Measurements from ENCODE around the gene RBM4. TPM values are rescaled to one million over a fixed set of nuclear protein-coding genes. Genes with fewer than 3 reads are reported as not detected.
"Not testable (repeated sequence)": the region's sequence is repeated elsewhere in the genome, so short reads cannot be mapped to it uniquely, and the experiment has no call there.

RBM4 gene
- polyA plus RNA-seq, 2 of the 4 experiments (the other 2 are of a cell fraction): 171 to 264 TPM

- H3K4me3 ChIP-seq: no peak overlapping the region
- ChIA-PET CTCF (interaction anchor here (4.3 kb wide), 1 partner anchor 12 kb away, joined by 16 read pairs; the partner anchor contains the start of gene CCDC87), POLR2A (interaction anchor here (1.1 kb wide), 1 partner anchor 13 kb away, joined by 3 read pairs; no protein-coding TSS in a partner anchor)
- peaks cover 26% of the 10 kb centered on the region for H3K4me1 ChIP-seq
- H3K4me2 ChIP-seq: no peak overlapping the region
- FAIRE-seq (no peak), ATAC-seq (no peak), DNase-seq (ENCODE audit: low read depth in 1 of 2, low spot score in 1 of 2) (no peak)
- H3K9me3 ChIP-seq: no peaks in the 10 kb centered on the region
- 91% methylated on average over 5 of the region's 6 CpGs for WGBS (ENCODE audit: missing lambda C conversion rate)
- peak overlapping the region in 1 of 2 experiments; percentile 55; a peak in 3 of 6 replicates for H3K27ac ChIP-seq
- TF ChIP-seq CBX2 (IDR thresholded peaks at IDR 0.05; ENCODE audit: borderline replicate concordance, low read depth): no peak
- no peak for TF ChIP-seq MAFK (IDR thresholded peaks at IDR 0.05; ENCODE audit: partially characterized antibody)
- TF ChIP-seq RCOR1 (IDR thresholded peaks at IDR 0.05; ENCODE audit: low read depth, low read length): no peak
- TF ChIP-seq POLR2A (IDR thresholded peaks at IDR 0.05; ENCODE audit: low read length): no peak
- no peak for TF ChIP-seq ZFP36 (IDR thresholded peaks at IDR 0.05; ENCODE audit: borderline replicate concordance, partially characterized antibody)
- no peak for TF ChIP-seq KDM1A (IDR thresholded peaks at IDR 0.05; ENCODE audit: low read depth)
- TF ChIP-seq CHD4 (IDR thresholded peaks at IDR 0.05; ENCODE audit: borderline replicate concordance): no peak
- TF ChIP-seq, protein P1, sequence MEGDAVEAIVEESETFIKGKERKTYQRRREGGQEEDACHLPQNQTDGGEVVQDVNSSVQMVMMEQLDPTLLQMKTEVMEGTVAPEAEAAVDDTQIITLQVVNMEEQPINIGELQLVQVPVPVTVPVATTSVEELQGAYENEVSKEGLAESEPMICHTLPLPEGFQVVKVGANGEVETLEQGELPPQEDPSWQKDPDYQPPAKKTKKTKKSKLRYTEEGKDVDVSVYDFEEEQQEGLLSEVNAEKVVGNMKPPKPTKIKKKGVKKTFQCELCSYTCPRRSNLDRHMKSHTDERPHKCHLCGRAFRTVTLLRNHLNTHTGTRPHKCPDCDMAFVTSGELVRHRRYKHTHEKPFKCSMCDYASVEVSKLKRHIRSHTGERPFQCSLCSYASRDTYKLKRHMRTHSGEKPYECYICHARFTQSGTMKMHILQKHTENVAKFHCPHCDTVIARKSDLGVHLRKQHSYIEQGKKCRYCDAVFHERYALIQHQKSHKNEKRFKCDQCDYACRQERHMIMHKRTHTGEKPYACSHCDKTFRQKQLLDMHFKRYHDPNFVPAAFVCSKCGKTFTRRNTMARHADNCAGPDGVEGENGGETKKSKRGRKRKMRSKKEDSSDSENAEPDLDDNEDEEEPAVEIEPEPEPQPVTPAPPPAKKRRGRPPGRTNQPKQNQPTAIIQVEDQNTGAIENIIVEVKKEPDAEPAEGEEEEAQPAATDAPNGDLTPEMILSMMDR (IDR thresholded peaks at IDR 0.05): no peak
- no peak for TF ChIP-seq POLR2AphosphoS2 (conservative IDR thresholded peaks at IDR 0.05; ENCODE audit: low read length)
- no peak for TF ChIP-seq JUNB (IDR thresholded peaks at IDR 0.05)
- no peak for TF ChIP-seq EP300 (IDR thresholded peaks at IDR 0.05)
Measured at GRCh38 chr11:66603072-66603471, 35.4 kb upstream of the RBM4 start.

- no peak for ATAC-seq
- 81% methylated on average over 5 of the region's 5 CpGs for WGBS (ENCODE audit: missing lambda C conversion rate)
- no peaks in the 10 kb centered on the region for H3K9me3 ChIP-seq
- no peak for TF ChIP-seq JUNB (IDR thresholded peaks at IDR 0.05)
- TF ChIP-seq MAZ (IDR thresholded peaks at IDR 0.05; ENCODE audit: borderline replicate concordance, low read depth, low read length): no peak
- TF ChIP-seq RCOR1 (IDR thresholded peaks at IDR 0.05; ENCODE audit: low read depth, low read length): no peak
- TF ChIP-seq JUN (IDR thresholded peaks at IDR 0.05): no peak
- TF ChIP-seq, protein P2, sequence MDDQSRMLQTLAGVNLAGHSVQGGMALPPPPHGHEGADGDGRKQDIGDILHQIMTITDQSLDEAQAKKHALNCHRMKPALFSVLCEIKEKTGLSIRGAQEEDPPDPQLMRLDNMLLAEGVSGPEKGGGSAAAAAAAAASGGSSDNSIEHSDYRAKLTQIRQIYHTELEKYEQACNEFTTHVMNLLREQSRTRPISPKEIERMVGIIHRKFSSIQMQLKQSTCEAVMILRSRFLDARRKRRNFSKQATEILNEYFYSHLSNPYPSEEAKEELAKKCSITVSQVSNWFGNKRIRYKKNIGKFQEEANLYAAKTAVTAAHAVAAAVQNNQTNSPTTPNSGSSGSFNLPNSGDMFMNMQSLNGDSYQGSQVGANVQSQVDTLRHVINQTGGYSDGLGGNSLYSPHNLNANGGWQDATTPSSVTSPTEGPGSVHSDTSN (IDR thresholded peaks at IDR 0.05): no peak
- TF ChIP-seq MAFK (IDR thresholded peaks at IDR 0.05; ENCODE audit: partially characterized antibody): no peak
- TF ChIP-seq CHD4 (IDR thresholded peaks at IDR 0.05; ENCODE audit: borderline replicate concordance): no peak
- TF ChIP-seq ZNF302 (CRISPR knock-in tag; IDR thresholded peaks at IDR 0.05): no peak
- no peak for TF ChIP-seq HOXB13 (CRISPR knock-in tag; IDR thresholded peaks at IDR 0.05; ENCODE audit: low read depth)
- no peak for TF ChIP-seq EP300 (IDR thresholded peaks at IDR 0.05)
- POLR2A ChIA-PET: no interaction called here
- peaks cover 30% of the 10 kb centered on the region for H3K4me1 ChIP-seq
- no peak for DNase-seq (ENCODE audit: low read depth in 1 of 2, low spot score in 1 of 2)
- no peak for FAIRE-seq
- H3K4me2 ChIP-seq: no peak overlapping the region
- H3K27ac ChIP-seq: no peak overlapping the region
- CTCF ChIA-PET: interaction anchor here (1.0 kb wide), 1 partner anchor 12 kb away, joined by 8 read pairs; the partner anchor contains the start of gene CCDC87
- no peak overlapping the region for H3K4me3 ChIP-seq
Measured at GRCh38 chr11:66604155-66604554, 34.3 kb upstream of the RBM4 start.

DNA sequence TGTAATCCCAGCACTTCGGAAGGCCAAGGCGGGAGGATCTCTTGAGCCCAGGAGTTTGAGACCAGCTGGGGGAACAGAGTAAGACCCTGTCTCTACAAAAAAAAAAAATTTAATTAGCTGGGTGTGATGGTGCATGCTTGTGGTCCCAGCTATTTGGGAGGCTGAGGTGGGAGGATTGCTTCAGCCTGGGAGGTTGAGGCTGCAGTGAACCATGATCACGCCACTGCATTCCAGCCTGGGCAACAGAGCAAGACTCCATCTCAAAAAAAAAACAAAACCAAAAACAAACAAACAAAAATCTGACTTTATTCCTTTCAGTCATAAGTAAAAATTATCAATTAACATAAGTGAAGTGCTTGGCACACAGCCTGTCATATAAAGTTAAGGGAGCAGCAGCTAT is 31.9 kb upstream of the RBM4 start:
- not testable (repeated sequence) for H3K4me3 ChIP-seq; ATAC-seq; DNase-seq (ENCODE audit: low read depth in 1 of 2, low spot score in 1 of 2); FAIRE-seq; H3K9me3 ChIP-seq
- CTCF ChIA-PET: interaction anchor here (0.8 to 1.9 kb wide), 6 partner anchors 11 to 71 kb away, joined by 3 to 8 read pairs (median 6); partner anchors contain the start of gene RBM4B
- Histone ChIP-seq H3K4me1 (peaks cover 30% of the 10 kb centered on the region), H3K4me2 (peak overlapping the region; percentile 50), H3K27ac (peak overlapping the region; percentile 58 to 82)
- WGBS (ENCODE audit: missing lambda C conversion rate): 92% methylated on average over 3 of the region's 3 CpGs
- POLR2A ChIA-PET: interaction anchor here (1.0 to 3.0 kb wide), 4 partner anchors 10 to 71 kb away, joined by 4 to 44 read pairs (median 10); partner anchors contain the start of genes CCDC87, RBM14, RBM4 and RBM4B
